ENCODE data around the gene FBXL17.

- TF ChIP-seq CTCF (IDR thresholded peaks at IDR 0.05; ENCODE audit: insufficient read depth, low read length, poor library complexity, severe bottlenecking) (no peak), EZH2phosphoT487 (conservative IDR thresholded peaks at IDR 0.05; ENCODE audit: low read length) (no peak)
Observed at GRCh38 chr5:108201721-108202120, 180.2 kb downstream of the FBXL17 start.

Measured in SU-DHL-6 (cell line).